ENCODE data around the gene CLEC12A. TPM values are rescaled to one million over a fixed set of nuclear protein-coding genes. Genes with fewer than 3 reads are reported as not detected.

The CLEC12A gene
- total RNA-seq, 1 experiment from 2014 or later = not detected

- peaks cover 24% of the 10 kb centered on the region for H3K4me1 ChIP-seq (ENCODE audit: insufficient read depth, low read length)
- no peaks in the 10 kb centered on the region for H3K36me3 ChIP-seq (ENCODE audit: low read depth, low read length)
- TF ChIP-seq EZH2 (IDR thresholded peaks at IDR 0.05; ENCODE audit: low read length, unreplicated experiment) = no peak
- TF ChIP-seq EZH2phosphoT487 (IDR thresholded peaks at IDR 0.05; ENCODE audit: borderline replicate concordance, low read length) = no peak
- TF ChIP-seq, protein P1, sequence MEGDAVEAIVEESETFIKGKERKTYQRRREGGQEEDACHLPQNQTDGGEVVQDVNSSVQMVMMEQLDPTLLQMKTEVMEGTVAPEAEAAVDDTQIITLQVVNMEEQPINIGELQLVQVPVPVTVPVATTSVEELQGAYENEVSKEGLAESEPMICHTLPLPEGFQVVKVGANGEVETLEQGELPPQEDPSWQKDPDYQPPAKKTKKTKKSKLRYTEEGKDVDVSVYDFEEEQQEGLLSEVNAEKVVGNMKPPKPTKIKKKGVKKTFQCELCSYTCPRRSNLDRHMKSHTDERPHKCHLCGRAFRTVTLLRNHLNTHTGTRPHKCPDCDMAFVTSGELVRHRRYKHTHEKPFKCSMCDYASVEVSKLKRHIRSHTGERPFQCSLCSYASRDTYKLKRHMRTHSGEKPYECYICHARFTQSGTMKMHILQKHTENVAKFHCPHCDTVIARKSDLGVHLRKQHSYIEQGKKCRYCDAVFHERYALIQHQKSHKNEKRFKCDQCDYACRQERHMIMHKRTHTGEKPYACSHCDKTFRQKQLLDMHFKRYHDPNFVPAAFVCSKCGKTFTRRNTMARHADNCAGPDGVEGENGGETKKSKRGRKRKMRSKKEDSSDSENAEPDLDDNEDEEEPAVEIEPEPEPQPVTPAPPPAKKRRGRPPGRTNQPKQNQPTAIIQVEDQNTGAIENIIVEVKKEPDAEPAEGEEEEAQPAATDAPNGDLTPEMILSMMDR (conservative IDR thresholded peaks at IDR 0.05; ENCODE audit: low read depth, low read length) = no peak
- ATAC-seq (peak; percentile 18), DNase-seq (peak; percentile 35)
- no peaks in the 10 kb centered on the region for H3K9me2 ChIP-seq (replicated peaks; ENCODE audit: low read length)
- H3K27me3 ChIP-seq (ENCODE audit: low read length) = no peaks in the 10 kb centered on the region
- intact Hi-C loops (cut with micrococcal nuclease) = no loop called here
- H2AFZ ChIP-seq (ENCODE audit: low read length) = peak overlapping the region; percentile 81
- no TSS peak for BruUV-seq (replicated peaks)
- ChIA-PET CTCF (interaction anchor here (1.4 kb wide), 1 partner anchor 17 kb away, joined by 5 read pairs; no protein-coding TSS in a partner anchor), POLR2A (ENCODE audit: unreplicated experiment) (interaction anchor here (0.7 kb wide), 1 partner anchor 209 kb away, joined by 6 read pairs; no protein-coding TSS in a partner anchor)
- peak overlapping the region; percentile 59 for H3K27ac ChIP-seq (ENCODE audit: low read length)
- H3K4me3 ChIP-seq (ENCODE audit: low read length) = peak overlapping the region; percentile 30; the same call in 1 of the 2 replicates
- no peak overlapping the region for H3K9ac ChIP-seq (ENCODE audit: low read length)
- H3F3A ChIP-seq (ENCODE audit: low read length, unreplicated experiment) = no peaks in the 10 kb centered on the region
- H3K4me2 ChIP-seq (ENCODE audit: low read length) = peak overlapping the region; percentile 57; the same call in 1 of the 2 replicates
- no peaks in the 10 kb centered on the region for H4K20me1 ChIP-seq (ENCODE audit: low read length)
- no peaks in the 10 kb centered on the region for H3K9me3 ChIP-seq (ENCODE audit: low read length)
- H3K79me2 ChIP-seq (ENCODE audit: low read length) = no peaks in the 10 kb centered on the region
Observed at GRCh38 chr12:10027311-10027710, 56.1 kb downstream of the CLEC12A start.

- peaks cover 24% of the 10 kb centered on the region for H3K4me1 ChIP-seq (ENCODE audit: insufficient read depth, low read length)
- ATAC-seq (peak; percentile 13), DNase-seq (peak; percentile 39)
- no peaks in the 10 kb centered on the region for H3K27me3 ChIP-seq (ENCODE audit: low read length)
- H3K4me3 ChIP-seq (ENCODE audit: low read length) = peak overlapping the region; percentile 30; the same call in 1 of the 2 replicates
- peak overlapping the region; percentile 59 for H3K27ac ChIP-seq (ENCODE audit: low read length)
- no peak overlapping the region for H3K9ac ChIP-seq (ENCODE audit: low read length)
- BruUV-seq (replicated peaks) = TSS peak; percentile 90
- H3K9me2 ChIP-seq (replicated peaks; ENCODE audit: low read length) = no peaks in the 10 kb centered on the region
- intact Hi-C loops (cut with micrococcal nuclease) = no loop called here
- no peaks in the 10 kb centered on the region for H3F3A ChIP-seq (ENCODE audit: low read length, unreplicated experiment)
- TF ChIP-seq EZH2 (IDR thresholded peaks at IDR 0.05; ENCODE audit: low read length, unreplicated experiment) (no peak), EZH2phosphoT487 (IDR thresholded peaks at IDR 0.05; ENCODE audit: borderline replicate concordance, low read length) (no peak)
- TF ChIP-seq, protein P1 (conservative IDR thresholded peaks at IDR 0.05; ENCODE audit: low read depth, low read length) = no peak
- H3K9me3 ChIP-seq (ENCODE audit: low read length) = no peaks in the 10 kb centered on the region
- peak overlapping the region; percentile 57; the same call in 1 of the 2 replicates for H3K4me2 ChIP-seq (ENCODE audit: low read length)
- no peaks in the 10 kb centered on the region for H3K36me3 ChIP-seq (ENCODE audit: low read depth, low read length)
- H2AFZ ChIP-seq (ENCODE audit: low read length) = peak overlapping the region; percentile 81
- POLR2A ChIA-PET (ENCODE audit: unreplicated experiment) = interaction anchor here (0.7 kb wide), 1 partner anchor 209 kb away, joined by 6 read pairs; no protein-coding TSS in a partner anchor
- CTCF ChIA-PET = interaction anchor here (1.4 kb wide), 1 partner anchor 18 kb away, joined by 5 read pairs; no protein-coding TSS in a partner anchor
- no peaks in the 10 kb centered on the region for H4K20me1 ChIP-seq (ENCODE audit: low read length)
- no peaks in the 10 kb centered on the region for H3K79me2 ChIP-seq (ENCODE audit: low read length)
Observed at GRCh38 chr12:10027721-10028120, 56.5 kb downstream of the CLEC12A start.

DNA sequence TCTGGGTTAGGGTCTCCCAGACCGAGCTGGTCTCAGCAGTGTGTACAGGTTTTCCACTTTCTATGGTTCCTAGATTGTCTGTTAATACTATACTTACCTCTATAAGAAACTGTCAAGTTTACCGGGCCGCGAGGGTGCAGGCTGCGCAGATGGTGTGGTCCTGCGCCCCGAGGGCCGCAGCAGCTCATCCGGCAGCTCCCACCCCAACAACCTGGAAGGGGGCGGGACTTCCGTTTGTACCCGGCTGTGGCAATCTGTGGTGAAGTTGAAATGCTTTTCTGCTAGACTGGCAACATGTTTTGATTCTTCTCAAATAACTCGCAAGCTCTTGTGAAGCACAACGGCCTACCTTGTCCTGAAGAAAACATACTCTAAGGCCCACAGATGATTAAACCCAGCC, 59.2 kb downstream of the CLEC12A start, which contains the start of gene CLEC9A:
Gene CLEC9A, plus strand, starts transcription at position 237 of the 400 bp plus-strand sequence. CDS start 22,006 bp downstream, outside the sequence.
- BruUV-seq (replicated peaks) = no TSS peak
- TF ChIP-seq, protein P1 (conservative IDR thresholded peaks at IDR 0.05; ENCODE audit: low read depth, low read length) = no peak
- TF ChIP-seq EZH2phosphoT487 (IDR thresholded peaks at IDR 0.05; ENCODE audit: borderline replicate concordance, low read length) = no peak
- Histone ChIP-seq H3K27ac (ENCODE audit: low read length) (peak within 1 kb of the TSS; percentile 85), H3K9me3 (ENCODE audit: low read length) (no peaks in the 10 kb centered on the region), H3K4me3 (ENCODE audit: low read length) (no peak within 1 kb of the TSS; the same call in 1 of the 2 replicates), H3K9ac (ENCODE audit: low read length) (peak within 1 kb of the TSS; percentile 33; the same call in 1 of the 2 replicates), H3K79me2 (ENCODE audit: low read length) (no peaks in the 10 kb centered on the region), H3K4me1 (ENCODE audit: insufficient read depth, low read length) (peaks cover 24% of the 10 kb centered on the region), H3K27me3 (ENCODE audit: low read length) (no peaks in the 10 kb centered on the region), H3F3A (ENCODE audit: low read length, unreplicated experiment) (no peaks in the 10 kb centered on the region), H4K20me1 (ENCODE audit: low read length) (no peaks in the 10 kb centered on the region), H3K9me2 (replicated peaks; ENCODE audit: low read length) (no peaks in the 10 kb centered on the region), H3K36me3 (ENCODE audit: low read depth, low read length) (no peaks in the 10 kb centered on the region), H2AFZ (ENCODE audit: low read length) (peak within 1 kb of the TSS; percentile 59), H3K4me2 (ENCODE audit: low read length) (peak within 1 kb of the TSS; percentile 66)
- ChIA-PET POLR2A (ENCODE audit: unreplicated experiment) (no interaction called here), CTCF (no interaction called here)
- DNase-seq (no peak), ATAC-seq (no peak)
- intact Hi-C loops (cut with micrococcal nuclease) = loop anchor here (2.0 to 5.0 kb wide), 2 partner anchors 14 to 162 kb away; no protein-coding TSS in a partner anchor

All from PC-3 (cell line).